ENCODE data around the gene CDC14B. TPM values are rescaled to one million over a fixed set of nuclear protein-coding genes. Genes with fewer than 3 reads are reported as not detected.

Gene CDC14B
- total and polyA plus RNA-seq, 4 donors, result 8.8 to 33.3 (median 11.3) TPM

DNA sequence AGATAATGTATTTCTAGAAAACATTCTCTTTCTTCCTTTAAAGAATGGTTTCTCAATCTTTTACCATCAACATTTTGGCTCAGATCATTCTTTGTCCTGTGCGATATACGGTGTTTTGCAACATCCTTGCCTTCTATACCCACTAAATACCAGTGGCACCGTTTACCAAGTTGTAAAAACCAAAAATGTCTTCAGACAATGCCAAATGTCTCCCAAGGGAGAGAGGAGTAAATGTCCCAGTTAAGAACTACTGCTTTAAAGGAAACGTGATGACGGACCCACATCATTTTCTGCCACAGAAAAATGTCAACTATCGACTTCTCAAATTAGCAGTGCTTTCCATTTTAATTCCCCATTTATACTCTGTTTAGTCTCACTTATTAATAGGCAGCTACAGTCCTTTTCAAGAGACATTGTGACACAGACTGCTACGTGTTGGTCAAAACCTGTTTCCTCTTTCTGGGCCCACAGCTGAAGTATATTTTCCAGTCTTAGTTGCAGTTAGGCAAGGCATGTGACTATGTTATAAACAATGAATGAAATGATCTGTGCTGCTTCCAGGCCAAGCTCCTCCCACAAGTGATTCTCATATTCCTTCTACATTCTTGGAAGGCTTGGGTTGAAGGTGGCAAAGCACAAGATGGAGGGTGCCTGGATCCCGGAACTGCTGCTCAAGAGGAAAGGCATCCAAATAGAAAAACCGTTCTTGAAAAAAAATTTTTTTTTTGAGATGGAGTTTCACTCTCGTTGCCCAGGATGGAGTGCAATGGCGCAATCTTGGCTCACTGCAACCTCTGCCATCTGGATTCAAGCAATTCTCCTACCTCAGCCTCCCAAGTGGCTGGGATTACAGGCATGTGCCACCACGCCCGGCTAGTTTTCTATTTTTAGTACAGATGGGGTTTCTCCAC, 26.7 kb upstream of the CDC14B start (continued):
- TF ChIP-seq, protein P1, sequence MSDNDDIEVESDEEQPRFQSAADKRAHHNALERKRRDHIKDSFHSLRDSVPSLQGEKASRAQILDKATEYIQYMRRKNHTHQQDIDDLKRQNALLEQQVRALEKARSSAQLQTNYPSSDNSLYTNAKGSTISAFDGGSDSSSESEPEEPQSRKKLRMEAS (IDR thresholded peaks at IDR 0.05), result no peak

DNA sequence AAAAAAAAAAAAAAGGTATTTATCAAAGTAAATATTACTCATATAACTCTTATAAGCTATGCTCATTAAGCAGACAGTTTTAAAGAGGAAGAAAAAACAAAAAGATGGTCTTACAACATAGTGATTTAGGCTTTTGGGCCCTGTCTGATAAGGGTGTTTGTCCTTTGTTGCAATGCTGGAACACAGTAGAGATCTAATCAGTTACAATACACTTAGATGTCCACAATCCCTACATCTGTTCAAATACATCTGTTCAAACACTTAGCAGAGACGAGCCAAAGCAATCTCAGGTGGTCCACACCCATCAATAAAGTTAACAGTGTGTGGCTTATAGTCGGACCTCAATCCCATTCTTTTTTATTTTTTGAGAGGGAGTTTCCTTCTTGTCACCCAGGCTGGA, 24.5 kb upstream of the CDC14B start:
- Histone ChIP-seq H3K9ac (ENCODE audit: low read depth in 1 of 2, low read length in 2 of 2) (no peak overlapping the region), H3K9me3 (ENCODE audit: control insufficient read depth in 4 of 4, low read length in 3 of 4) (no peaks in the 10 kb centered on the region), H3K27me3 (ENCODE audit: control insufficient read depth in 4 of 4, insufficient read depth in 4 of 4, low read length in 3 of 4) (no peaks in the 10 kb centered on the region), H3K4me1 (ENCODE audit: control insufficient read depth in 4 of 4, insufficient read depth in 4 of 4, low read length in 3 of 4) (no peaks in the 10 kb centered on the region), H3K36me3 (ENCODE audit: control insufficient read depth in 4 of 4, insufficient read depth in 3 of 4, low read depth in 1 of 4, low read length in 3 of 4) (peaks cover 0 to 3% (median 2%) of the 10 kb centered on the region in 4 donors), H3K4me3 (ENCODE audit: low read depth in 1 of 3, low read length in 3 of 3) (no peak overlapping the region), H3K27ac (ENCODE audit: low read depth in 1 of 2, low read length in 2 of 2) (no peak overlapping the region)
- WGBS, result 76% methylated on average over 2 of the region's 2 CpGs
- TF ChIP-seq RAD21 (IDR thresholded peaks at IDR 0.05) (no peak), EGR1 (IDR thresholded peaks at IDR 0.05; ENCODE audit: low read depth in 2 of 2) (no peak), JUND (IDR thresholded peaks at IDR 0.05) (no peak), GABPA (IDR thresholded peaks at IDR 0.05 in 1 of 2, conservative IDR thresholded peaks at IDR 0.05 in 1 of 2) (no peak), FOXA1 (IDR thresholded peaks at IDR 0.05) (no peak), YY1 (IDR thresholded peaks at IDR 0.05) (no peak), TAF1 (conservative IDR thresholded peaks at IDR 0.05) (no peak), SP1 (IDR thresholded peaks at IDR 0.05) (no peak), RXRA (IDR thresholded peaks at IDR 0.05) (no peak), HNF4A (conservative IDR thresholded peaks at IDR 0.05) (no peak), HNF4G (IDR thresholded peaks at IDR 0.05) (no peak), FOXA2 (IDR thresholded peaks at IDR 0.05) (no peak), NR2F2 (IDR thresholded peaks at IDR 0.05) (no peak)
- TF ChIP-seq, protein P2, sequence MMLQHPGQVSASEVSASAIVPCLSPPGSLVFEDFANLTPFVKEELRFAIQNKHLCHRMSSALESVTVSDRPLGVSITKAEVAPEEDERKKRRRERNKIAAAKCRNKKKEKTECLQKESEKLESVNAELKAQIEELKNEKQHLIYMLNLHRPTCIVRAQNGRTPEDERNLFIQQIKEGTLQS (IDR thresholded peaks at IDR 0.05), result no peak
- TF ChIP-seq, protein P3, sequence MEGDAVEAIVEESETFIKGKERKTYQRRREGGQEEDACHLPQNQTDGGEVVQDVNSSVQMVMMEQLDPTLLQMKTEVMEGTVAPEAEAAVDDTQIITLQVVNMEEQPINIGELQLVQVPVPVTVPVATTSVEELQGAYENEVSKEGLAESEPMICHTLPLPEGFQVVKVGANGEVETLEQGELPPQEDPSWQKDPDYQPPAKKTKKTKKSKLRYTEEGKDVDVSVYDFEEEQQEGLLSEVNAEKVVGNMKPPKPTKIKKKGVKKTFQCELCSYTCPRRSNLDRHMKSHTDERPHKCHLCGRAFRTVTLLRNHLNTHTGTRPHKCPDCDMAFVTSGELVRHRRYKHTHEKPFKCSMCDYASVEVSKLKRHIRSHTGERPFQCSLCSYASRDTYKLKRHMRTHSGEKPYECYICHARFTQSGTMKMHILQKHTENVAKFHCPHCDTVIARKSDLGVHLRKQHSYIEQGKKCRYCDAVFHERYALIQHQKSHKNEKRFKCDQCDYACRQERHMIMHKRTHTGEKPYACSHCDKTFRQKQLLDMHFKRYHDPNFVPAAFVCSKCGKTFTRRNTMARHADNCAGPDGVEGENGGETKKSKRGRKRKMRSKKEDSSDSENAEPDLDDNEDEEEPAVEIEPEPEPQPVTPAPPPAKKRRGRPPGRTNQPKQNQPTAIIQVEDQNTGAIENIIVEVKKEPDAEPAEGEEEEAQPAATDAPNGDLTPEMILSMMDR (IDR thresholded peaks at IDR 0.05; ENCODE audit: low read depth, low read length, missing input control), result no peak
- TF ChIP-seq, protein P4, sequence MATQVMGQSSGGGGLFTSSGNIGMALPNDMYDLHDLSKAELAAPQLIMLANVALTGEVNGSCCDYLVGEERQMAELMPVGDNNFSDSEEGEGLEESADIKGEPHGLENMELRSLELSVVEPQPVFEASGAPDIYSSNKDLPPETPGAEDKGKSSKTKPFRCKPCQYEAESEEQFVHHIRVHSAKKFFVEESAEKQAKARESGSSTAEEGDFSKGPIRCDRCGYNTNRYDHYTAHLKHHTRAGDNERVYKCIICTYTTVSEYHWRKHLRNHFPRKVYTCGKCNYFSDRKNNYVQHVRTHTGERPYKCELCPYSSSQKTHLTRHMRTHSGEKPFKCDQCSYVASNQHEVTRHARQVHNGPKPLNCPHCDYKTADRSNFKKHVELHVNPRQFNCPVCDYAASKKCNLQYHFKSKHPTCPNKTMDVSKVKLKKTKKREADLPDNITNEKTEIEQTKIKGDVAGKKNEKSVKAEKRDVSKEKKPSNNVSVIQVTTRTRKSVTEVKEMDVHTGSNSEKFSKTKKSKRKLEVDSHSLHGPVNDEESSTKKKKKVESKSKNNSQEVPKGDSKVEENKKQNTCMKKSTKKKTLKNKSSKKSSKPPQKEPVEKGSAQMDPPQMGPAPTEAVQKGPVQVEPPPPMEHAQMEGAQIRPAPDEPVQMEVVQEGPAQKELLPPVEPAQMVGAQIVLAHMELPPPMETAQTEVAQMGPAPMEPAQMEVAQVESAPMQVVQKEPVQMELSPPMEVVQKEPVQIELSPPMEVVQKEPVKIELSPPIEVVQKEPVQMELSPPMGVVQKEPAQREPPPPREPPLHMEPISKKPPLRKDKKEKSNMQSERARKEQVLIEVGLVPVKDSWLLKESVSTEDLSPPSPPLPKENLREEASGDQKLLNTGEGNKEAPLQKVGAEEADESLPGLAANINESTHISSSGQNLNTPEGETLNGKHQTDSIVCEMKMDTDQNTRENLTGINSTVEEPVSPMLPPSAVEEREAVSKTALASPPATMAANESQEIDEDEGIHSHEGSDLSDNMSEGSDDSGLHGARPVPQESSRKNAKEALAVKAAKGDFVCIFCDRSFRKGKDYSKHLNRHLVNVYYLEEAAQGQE (IDR thresholded peaks at IDR 0.05), result no peak
- TF ChIP-seq, protein P1 (IDR thresholded peaks at IDR 0.05), result no peak
- TF ChIP-seq, protein P5, sequence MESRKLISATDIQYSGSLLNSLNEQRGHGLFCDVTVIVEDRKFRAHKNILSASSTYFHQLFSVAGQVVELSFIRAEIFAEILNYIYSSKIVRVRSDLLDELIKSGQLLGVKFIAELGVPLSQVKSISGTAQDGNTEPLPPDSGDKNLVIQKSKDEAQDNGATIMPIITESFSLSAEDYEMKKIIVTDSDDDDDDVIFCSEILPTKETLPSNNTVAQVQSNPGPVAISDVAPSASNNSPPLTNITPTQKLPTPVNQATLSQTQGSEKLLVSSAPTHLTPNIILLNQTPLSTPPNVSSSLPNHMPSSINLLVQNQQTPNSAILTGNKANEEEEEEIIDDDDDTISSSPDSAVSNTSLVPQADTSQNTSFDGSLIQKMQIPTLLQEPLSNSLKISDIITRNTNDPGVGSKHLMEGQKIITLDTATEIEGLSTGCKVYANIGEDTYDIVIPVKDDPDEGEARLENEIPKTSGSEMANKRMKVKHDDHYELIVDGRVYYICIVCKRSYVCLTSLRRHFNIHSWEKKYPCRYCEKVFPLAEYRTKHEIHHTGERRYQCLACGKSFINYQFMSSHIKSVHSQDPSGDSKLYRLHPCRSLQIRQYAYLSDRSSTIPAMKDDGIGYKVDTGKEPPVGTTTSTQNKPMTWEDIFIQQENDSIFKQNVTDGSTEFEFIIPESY (IDR thresholded peaks at IDR 0.05), result no peak
- DNase-seq (ENCODE audit: low spot score), result no peak

Measured in liver (tissue), 9 donors.